ENCODE measurements around the gene ADAM15.

- TF ChIP-seq ZNF830 (tag by site-specific recombination; IDR thresholded peaks at IDR 0.05; ENCODE audit: low read depth) (no peak), CTCF (tag by site-specific recombination; IDR thresholded peaks at IDR 0.05) (no peak), ZEB2 (tag by site-specific recombination; IDR thresholded peaks at IDR 0.05) (no peak), ZBTB49 (tag by site-specific recombination; IDR thresholded peaks at IDR 0.05; ENCODE audit: low read depth) (no peak), ZNF366 (tag by site-specific recombination; conservative IDR thresholded peaks at IDR 0.05) (no peak), ZBTB7A (tag by site-specific recombination; IDR thresholded peaks at IDR 0.05; ENCODE audit: low read depth) (no peak), ZNF266 (tag by site-specific recombination; IDR thresholded peaks at IDR 0.05; ENCODE audit: low read depth) (no peak), ZNF239 (tag by site-specific recombination; IDR thresholded peaks at IDR 0.05) (no peak), TSHZ1 (tag by site-specific recombination; IDR thresholded peaks at IDR 0.05; ENCODE audit: borderline replicate concordance) (no peak), ZBTB17 (tag by site-specific recombination; IDR thresholded peaks at IDR 0.05) (no peak)
Measured at GRCh38 chr1:155066777-155067176, 15.7 kb downstream of the ADAM15 start.

Data from HEK293 (cell line).